ENCODE measurements around the gene MARF1. TPM values are rescaled to one million over a fixed set of nuclear protein-coding genes. Genes with fewer than 3 reads are reported as not detected.

Gene MARF1
- total RNA-seq, 1 experiment from 2014 or later: 71.6 TPM

DNA sequence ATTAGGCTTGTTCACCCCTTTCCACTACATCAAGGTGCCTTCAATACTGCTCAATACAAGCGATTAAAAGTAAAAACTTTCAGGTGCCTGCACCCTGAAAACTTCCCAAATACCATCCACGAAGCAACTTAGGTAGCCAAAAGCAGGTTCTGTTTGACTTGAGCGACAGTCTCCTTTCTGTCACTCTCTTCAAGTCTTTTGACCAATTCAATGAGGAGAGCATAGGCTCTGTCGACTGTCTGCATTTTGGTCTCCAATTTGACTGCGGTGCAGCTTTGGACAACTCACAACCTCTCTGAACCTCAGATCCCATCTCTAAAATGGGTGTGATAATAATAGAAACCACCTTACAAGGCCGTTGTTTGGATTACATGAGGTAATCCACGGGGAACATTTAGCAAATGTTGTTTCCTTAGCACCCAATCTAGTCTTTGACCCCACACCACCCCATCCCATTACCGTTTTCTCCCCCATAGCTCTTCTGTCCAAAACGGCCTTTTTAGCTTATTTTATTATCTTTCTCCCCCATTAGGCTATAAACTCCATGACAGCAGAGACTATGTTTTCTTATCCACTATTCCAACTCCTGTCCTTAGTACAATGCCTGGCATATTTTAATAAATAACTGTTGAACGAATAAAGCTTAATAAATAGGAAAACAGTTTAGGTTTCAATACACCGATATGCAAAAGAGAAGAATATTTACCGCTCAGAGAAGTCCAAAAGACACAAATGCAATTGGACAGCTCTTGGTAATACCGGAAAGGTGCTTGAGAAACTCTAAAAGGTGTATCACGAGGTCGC is 999 bp downstream of the MARF1 start:
- no peak for DNase-seq (ENCODE audit: low spot score)
- H3K9me3 ChIP-seq (ENCODE audit: low read depth, low read length, poor library complexity, severe bottlenecking): no peaks in the 10 kb centered on the region
- ChIA-PET POLR2A (ENCODE audit: low non-redundant PET) (no interaction called here), CTCF (interaction anchor here (0.5 kb wide), 1 partner anchor 147 kb away, joined by 6 read pairs; no protein-coding TSS in a partner anchor)
- intact Hi-C loops (cut with micrococcal nuclease; ENCODE audit: unreplicated experiment): no loop called here
- no peaks in the 10 kb centered on the region for H3K27me3 ChIP-seq (replicated peaks; ENCODE audit: insufficient read depth, low read depth, low read length, poor library complexity)
- H3K27ac ChIP-seq (ENCODE audit: low read depth, low read length, poor library complexity, severe bottlenecking): peak overlapping the region; percentile 96
- no peak for TF ChIP-seq CTCF (conservative IDR thresholded peaks at IDR 0.05; ENCODE audit: low read depth, low read length)
- no peak for TF ChIP-seq EZH2 (IDR thresholded peaks at IDR 0.05; ENCODE audit: borderline replicate concordance, low read depth, low read length, poor library complexity, severe bottlenecking)
- H3K4me1 ChIP-seq (ENCODE audit: insufficient read depth, low read length, poor library complexity, severe bottlenecking): peaks cover 24% of the 10 kb centered on the region
- H3K4me3 ChIP-seq (ENCODE audit: low read depth, low read length, poor library complexity, severe bottlenecking): peak overlapping the region; percentile 58
- peaks cover 23% of the 10 kb centered on the region for H3K36me3 ChIP-seq (ENCODE audit: insufficient read depth, low read length, poor library complexity, severe bottlenecking)
- BruUV-seq (replicated peaks): no TSS peak

DNA sequence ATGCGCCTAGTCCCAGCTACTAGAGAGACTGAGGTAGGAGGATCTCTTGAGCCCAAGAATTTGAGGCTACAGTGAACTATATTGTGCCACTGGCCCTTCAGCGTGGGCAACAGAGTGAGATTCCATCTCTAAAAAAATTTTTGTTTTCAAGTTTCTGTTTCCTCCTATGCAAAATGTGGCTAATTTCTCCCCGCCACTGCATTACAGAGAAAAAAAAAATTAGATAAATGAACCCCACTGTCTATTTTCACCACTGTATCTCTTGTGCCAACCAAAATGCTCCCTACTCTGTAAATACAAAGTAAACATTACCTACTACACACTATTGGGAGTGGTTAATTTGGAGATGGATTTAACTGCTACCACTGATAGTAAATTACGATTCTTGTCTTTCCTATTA is 2.0 kb downstream of the MARF1 start:
- no TSS peak for BruUV-seq (replicated peaks)

GRCh38 chr16:15639061-15639568 is 3.8 kb downstream of the MARF1 start:
- Histone ChIP-seq H3K4me3 (ENCODE audit: low read depth, low read length, poor library complexity, severe bottlenecking) (no peak overlapping the region), H3K9me3 (ENCODE audit: low read depth, low read length, poor library complexity, severe bottlenecking) (no peaks in the 10 kb centered on the region), H3K27ac (ENCODE audit: low read depth, low read length, poor library complexity, severe bottlenecking) (no peak overlapping the region), H3K4me1 (ENCODE audit: insufficient read depth, low read length, poor library complexity, severe bottlenecking) (peaks cover 10% of the 10 kb centered on the region), H3K27me3 (replicated peaks; ENCODE audit: insufficient read depth, low read depth, low read length, poor library complexity) (no peaks in the 10 kb centered on the region), H3K36me3 (ENCODE audit: insufficient read depth, low read length, poor library complexity, severe bottlenecking) (peaks cover 50% of the 10 kb centered on the region)
- TF ChIP-seq CTCF (conservative IDR thresholded peaks at IDR 0.05; ENCODE audit: low read depth, low read length) (no peak), EZH2 (IDR thresholded peaks at IDR 0.05; ENCODE audit: borderline replicate concordance, low read depth, low read length, poor library complexity, severe bottlenecking) (no peak)
- POLR2A ChIA-PET (ENCODE audit: low non-redundant PET): no interaction called here
- intact Hi-C loops (cut with micrococcal nuclease; ENCODE audit: unreplicated experiment): no loop called here
- CTCF ChIA-PET: interaction anchor here (0.5 kb wide), 1 partner anchor 15 kb away, joined by 4 read pairs; no protein-coding TSS in a partner anchor
- DNase-seq (ENCODE audit: low spot score): no peak
- BruUV-seq (replicated peaks): no TSS peak

More for the DNA sequence above, 2.0 kb downstream of the MARF1 start:
- Histone ChIP-seq H3K9me3 (ENCODE audit: low read depth, low read length, poor library complexity, severe bottlenecking) (no peaks in the 10 kb centered on the region), H3K27me3 (replicated peaks; ENCODE audit: insufficient read depth, low read depth, low read length, poor library complexity) (no peaks in the 10 kb centered on the region), H3K36me3 (ENCODE audit: insufficient read depth, low read length, poor library complexity, severe bottlenecking) (peaks cover 31% of the 10 kb centered on the region), H3K4me3 (ENCODE audit: low read depth, low read length, poor library complexity, severe bottlenecking) (no peak overlapping the region), H3K4me1 (ENCODE audit: insufficient read depth, low read length, poor library complexity, severe bottlenecking) (peaks cover 24% of the 10 kb centered on the region), H3K27ac (ENCODE audit: low read depth, low read length, poor library complexity, severe bottlenecking) (no peak overlapping the region)
- TF ChIP-seq EZH2 (IDR thresholded peaks at IDR 0.05; ENCODE audit: borderline replicate concordance, low read depth, low read length, poor library complexity, severe bottlenecking): no peak
- no peak for TF ChIP-seq CTCF (conservative IDR thresholded peaks at IDR 0.05; ENCODE audit: low read depth, low read length)
- POLR2A ChIA-PET (ENCODE audit: low non-redundant PET): no interaction called here
- intact Hi-C loops (cut with micrococcal nuclease; ENCODE audit: unreplicated experiment): no loop called here
- CTCF ChIA-PET: no interaction called here
- no peak for DNase-seq (ENCODE audit: low spot score)
